Measurements from ENCODE around the gene CTTNBP2. TPM values are rescaled to one million over a fixed set of nuclear protein-coding genes. Genes with fewer than 3 reads are reported as not detected.

Gene CTTNBP2
- total RNA-seq, 1 donor from 2014 or later, result 0.18 TPM

GRCh38 chr7:117767951-117768350 is 105.3 kb downstream of the CTTNBP2 start:
- TF ChIP-seq CTCF (IDR thresholded peaks at IDR 0.05), result no peak
- no peak overlapping the region for H3K4me3 Mint-ChIP-seq
- no peaks in the 10 kb centered on the region for H3K36me3 Mint-ChIP-seq (ENCODE audit: low read depth)
- no peak for DNase-seq
- ChIA-PET POLR2A (no interaction called here), CTCF (no interaction called here)
- H3K27me3 Mint-ChIP-seq, result peaks cover 4% of the 10 kb centered on the region
- intact Hi-C loops (cut with micrococcal nuclease), result no loop called here
- no peaks in the 10 kb centered on the region for H3K9me3 Mint-ChIP-seq
- no peaks in the 10 kb centered on the region for H3K4me1 Mint-ChIP-seq
- H3K27ac Mint-ChIP-seq, result no peak overlapping the region
- ATAC-seq (ENCODE audit: low read depth), result no peak

- POLR2A ChIA-PET, result no interaction called here
- Mint-ChIP-seq H3K4me3 (no peak overlapping the region), H3K4me1 (no peaks in the 10 kb centered on the region), H3K9me3 (no peaks in the 10 kb centered on the region), H3K27me3 (peaks cover 4% of the 10 kb centered on the region), H3K27ac (no peak overlapping the region), H3K36me3 (ENCODE audit: low read depth) (no peaks in the 10 kb centered on the region)
- ATAC-seq (ENCODE audit: low read depth), result no peak
- CTCF ChIA-PET, result no interaction called here
- no peak for TF ChIP-seq CTCF (IDR thresholded peaks at IDR 0.05)
- intact Hi-C loops (cut with micrococcal nuclease), result no loop called here
- no peak for DNase-seq
Observed at GRCh38 chr7:117766913-117767312, 106.3 kb downstream of the CTTNBP2 start.

GRCh38 chr7:117764031-117764430 is 109.2 kb downstream of the CTTNBP2 start:
- peaks cover 4% of the 10 kb centered on the region for H3K27me3 Mint-ChIP-seq
- no peaks in the 10 kb centered on the region for H3K9me3 Mint-ChIP-seq
- H3K4me1 Mint-ChIP-seq, result no peaks in the 10 kb centered on the region
- no peaks in the 10 kb centered on the region for H3K36me3 Mint-ChIP-seq (ENCODE audit: low read depth)
- H3K4me3 Mint-ChIP-seq, result no peak overlapping the region
- DNase-seq (no peak), ATAC-seq (ENCODE audit: low read depth) (no peak)
- TF ChIP-seq CTCF (IDR thresholded peaks at IDR 0.05), result no peak
- intact Hi-C loops (cut with micrococcal nuclease), result no loop called here
- no peak overlapping the region for H3K27ac Mint-ChIP-seq
- ChIA-PET POLR2A (no interaction called here), CTCF (no interaction called here)

- ATAC-seq (ENCODE audit: low read depth), result no peak
- H3K9me3 Mint-ChIP-seq, result no peaks in the 10 kb centered on the region
- no peak for DNase-seq
- H3K4me3 Mint-ChIP-seq, result no peak overlapping the region
- H3K27me3 Mint-ChIP-seq, result peaks cover 4% of the 10 kb centered on the region
- no peaks in the 10 kb centered on the region for H3K36me3 Mint-ChIP-seq (ENCODE audit: low read depth)
- ChIA-PET CTCF (no interaction called here), POLR2A (no interaction called here)
- TF ChIP-seq CTCF (IDR thresholded peaks at IDR 0.05), result no peak
- no peaks in the 10 kb centered on the region for H3K4me1 Mint-ChIP-seq
- intact Hi-C loops (cut with micrococcal nuclease), result no loop called here
- H3K27ac Mint-ChIP-seq, result no peak overlapping the region
Observed at GRCh38 chr7:117762055-117762454, 111.2 kb downstream of the CTTNBP2 start.

GRCh38 chr7:117759950-117760640 is 113.1 kb downstream of the CTTNBP2 start:
- H3K27me3 Mint-ChIP-seq, result peaks cover 4% of the 10 kb centered on the region
- ATAC-seq (ENCODE audit: low read depth), result no peak
- intact Hi-C loops (cut with micrococcal nuclease), result no loop called here
- CTCF ChIA-PET, result no interaction called here
- POLR2A ChIA-PET, result no interaction called here
- TF ChIP-seq CTCF (IDR thresholded peaks at IDR 0.05), result no peak
- H3K4me3 Mint-ChIP-seq, result no peak overlapping the region
- H3K27ac Mint-ChIP-seq, result no peak overlapping the region
- H3K9me3 Mint-ChIP-seq, result no peaks in the 10 kb centered on the region
- no peaks in the 10 kb centered on the region for H3K36me3 Mint-ChIP-seq (ENCODE audit: low read depth)
- H3K4me1 Mint-ChIP-seq, result no peaks in the 10 kb centered on the region
- no peak for DNase-seq

All from activated B cell treated with CpG ODN at 0.5 μM for 24 hours (primary cell).